GM12878 (cell line): ENCODE data around the gene SLC10A4. TPM values are rescaled to one million over a fixed set of nuclear protein-coding genes. Genes with fewer than 3 reads are reported as not detected.

ENCODE experiments used
- ATAC-seq: fragments of 200-7000 bp; cut with Tn5 transposase; 3 replicates; pipeline ENCODE4 v1.9.1; 2020; ENCODE audit warnings: mild to moderate bottlenecking, moderate library complexity
- BruUV-seq: library from RNA; stranded (reverse); fragments of 400-500 nt; replicated peaks from 2 replicates; lab custom pipeline; 2021; lab: Mats Ljungman, UMichigan
- CTCF ChIA-PET: fragments of 300-600 bp; sonication (Branson Sonifier 250); formaldehyde crosslinking; extraction: SDS; loops from one replicate; lab custom pipeline; 2021; ENCODE audit warnings: inconsistent platforms; lab: Yijun Ruan, JAX
- POLR2A ChIA-PET: fragments of 350-600 bp; formaldehyde crosslinking; extraction: SDS; loops from one replicate; lab custom pipeline; 2021; ENCODE audit warnings: inconsistent platforms; lab: Charles Lee
- RAD21 ChIA-PET: fragments of 300-600 bp; sonication (Branson Sonifier 250); formaldehyde crosslinking; loops from one replicate; lab custom pipeline; 2023; ENCODE audit warnings: antibody characterized with exemption; ENCODE audit not compliant: unreplicated experiment; lab: Charles Lee
- SMC1A ChIA-PET: fragments of 300-600 bp; sonication (Branson Sonifier 250); formaldehyde crosslinking; loops from one replicate; lab custom pipeline; 2023; ENCODE audit not compliant: unreplicated experiment, uncharacterized antibody; lab: Charles Lee
- DNase-seq: peaks from one replicate; pipeline ENCODE4 v3.0.0-alpha.2; 2011; ENCODE audit warnings: low read depth, low spot score
- FAIRE-seq: peaks from 3 replicates; lab custom pipeline; 2011; peaks lifted over from hg19 to GRCh38; lab: Jason Lieb, UNC
- H2AFZ ChIP-seq: 2 replicates; pipeline ENCODE4 v1.6.0; 2011; ENCODE audit warnings: low read depth, low read length, control low read depth; ENCODE audit not compliant: control insufficient read depth
- H3K27ac ChIP-seq: 2 replicates; pipeline ENCODE4 v1.5.1; 2011; ENCODE audit warnings: control low read depth; ENCODE audit not compliant: control insufficient read depth, insufficient read depth
- H3K27me3 ChIP-seq, 2 experiments: replicated peaks in 1 of 2; 2 replicates each; pipeline versions ENCODE4 v1.6.0 to v1.6.1; 2011; ENCODE audit warnings: low read length in 1 of 2; ENCODE audit not compliant: control insufficient read depth in 2 of 2, insufficient read depth in 2 of 2
- H3K36me3 ChIP-seq, 2 experiments: 2 replicates each; pipeline ENCODE4 v1.5.1; 2011; ENCODE audit warnings: low read length in 1 of 2; ENCODE audit not compliant: control insufficient read depth in 2 of 2, insufficient read depth in 2 of 2
- H3K4me1 ChIP-seq: 2 replicates; pipeline ENCODE4 v1.6.1; 2011; ENCODE audit warnings: mild to moderate bottlenecking, low read length, moderate library complexity, mixed read lengths; ENCODE audit not compliant: control insufficient read depth, insufficient read depth
- H3K4me2 ChIP-seq: 2 replicates; pipeline ENCODE4 v1.6.0; 2011; ENCODE audit warnings: control low read depth; ENCODE audit not compliant: control insufficient read depth, insufficient read depth
- H3K4me3 ChIP-seq: fragments of 200-600 bp; sonication (generic); 2 replicates; pipeline ENCODE4 v1.5.1; 2016
- H3K79me2 ChIP-seq: 2 replicates; pipeline ENCODE4 v1.6.0; 2011; ENCODE audit warnings: low read length; ENCODE audit not compliant: control insufficient read depth, insufficient read depth
- H3K9ac ChIP-seq: 2 replicates; pipeline ENCODE4 v1.8.0; 2011; ENCODE audit warnings: low read length, control low read depth, mixed read lengths; ENCODE audit not compliant: control insufficient read depth, insufficient read depth
- H3K9me3 ChIP-seq: replicated peaks from 3 replicates; pipeline ENCODE4 v1.5.1; 2011; ENCODE audit warnings: mild to moderate bottlenecking, low read length; ENCODE audit not compliant: control insufficient read depth, insufficient read depth
- H4K20me1 ChIP-seq: 2 replicates; pipeline ENCODE4 v1.6.0; 2011; ENCODE audit not compliant: control insufficient read depth, insufficient read depth
- BRCA1 ChIP-seq: IDR thresholded peaks from 2 replicates; pipeline ENCODE4 v1.6.1; 2011; ENCODE audit warnings: low read depth, low read length, improper control_type of control experiment
- IRF4 ChIP-seq: IDR thresholded peaks from 2 replicates; pipeline ENCODE4 v1.6.1; 2011; ENCODE audit warnings: low read depth, low read length
- NBN ChIP-seq: fragments of 450-650 bp; IDR thresholded peaks from 2 replicates; pipeline ENCODE4 v1.6.1; 2016
- NR2F1 ChIP-seq: fragments of 450-650 bp; conservative IDR thresholded peaks from 2 replicates; pipeline ENCODE4 v1.6.1; 2017; ENCODE audit warnings: mild to moderate bottlenecking
- POLR2A ChIP-seq: IDR thresholded peaks from 2 replicates; pipeline ENCODE4 v1.6.1; 2011; ENCODE audit warnings: low read depth, mild to moderate bottlenecking, low read length
- POLR2AphosphoS2 ChIP-seq: IDR thresholded peaks from 2 replicates; pipeline ENCODE4 v1.6.1; 2011; ENCODE audit warnings: low read depth, mild to moderate bottlenecking, low read length, improper control_type of control experiment, moderate library complexity
- SIX5 ChIP-seq: IDR thresholded peaks from 2 replicates; pipeline ENCODE4 v1.6.1; 2011; ENCODE audit warnings: mild to moderate bottlenecking, low read depth, low read length, moderate library complexity; ENCODE audit not compliant: severe bottlenecking
- TCF12 ChIP-seq: IDR thresholded peaks from 2 replicates; pipeline ENCODE4 v1.6.1; 2011; ENCODE audit warnings: low read depth, mild to moderate bottlenecking, low read length
- ZBED1 ChIP-seq: IDR thresholded peaks from 2 replicates; pipeline ENCODE4 v1.6.1; 2016; ENCODE audit warnings: borderline replicate concordance
- ZBTB11 ChIP-seq: fragments of 450-650 bp; formaldehyde crosslinking; IDR thresholded peaks from 2 replicates; pipeline ENCODE4 v1.5.0; 2022; ENCODE audit warnings: mild to moderate bottlenecking, missing genetic modification characterization
- WGBS: methylation state at CpG from one replicate; pipeline ENCODE4 v1.1.6; 2016; ENCODE audit warnings: low lambda C conversion rate; ENCODE audit not compliant: insufficient replicate concordance, insufficient coverage; ENCODE audit errors: missing lambda C conversion rate; 5-methylcytosine and 5-hydroxymethylcytosine counted together
- in situ Hi-C: fragments of 300-500 bp; cut with MboI; formaldehyde crosslinking; loops from 9 replicates; pipeline ENCODE4 v1.14.3; 2018; ENCODE audit warnings: mixed read lengths
- intact Hi-C: fragments of 100-400 bp; cut with micrococcal nuclease; formaldehyde crosslinking; loops from one replicate; pipeline ENCODE4 v1.14.2; 2022; ENCODE audit not compliant: unreplicated experiment
- polyA plus RNA-seq, 11 experiments: library from polyadenylated mRNA; depleted of rRNA in 4 of 11; unstranded in 6 of 11; stranded (reverse) in 5 of 11; fragments of >200 nt; fragmentation: Nextera tagmentation in 4 of 11; fragmentation: Illumina TruSeq in 1 of 11; extraction: Ambion mirVana in 4 of 11; extraction: Trizol in 1 of 11; gene quantifications; 1 replicate in 1 of 11; 2 replicates in 10 of 11; pipeline versions ENCODE4 v1.2.1 to v1.2.3, GENCODE V29; 2011 to 2016; ENCODE audit warnings: inconsistent platforms in 2 of 11, missing spikeins in 2 of 11, low read depth in 1 of 11
- total RNA-seq, 4 experiments: library from RNA; depleted of rRNA in 3 of 4; stranded (reverse); fragments of >200 nt in 3 of 4; fragmentation: Illumina TruSeq in 1 of 4; extraction: Trizol in 1 of 4; gene quantifications; 2 replicates each; pipeline versions ENCODE4 v1.2.1 to v1.2.3, GENCODE V29; 2013 to 2021
- TF ChIP-seq, protein P1 (sequence below): IDR thresholded peaks from 2 replicates; pipeline ENCODE4 v1.6.1; 2012; ENCODE audit warnings: low read depth, low read length, improper control_type of control experiment

SLC10A4 gene
- total and polyA plus RNA-seq, 10 of the 15 experiments (the other 5 are each of a cell fraction or from before 2014, with no cell fraction given): 0.12 TPM; not detected in 9

DNA sequence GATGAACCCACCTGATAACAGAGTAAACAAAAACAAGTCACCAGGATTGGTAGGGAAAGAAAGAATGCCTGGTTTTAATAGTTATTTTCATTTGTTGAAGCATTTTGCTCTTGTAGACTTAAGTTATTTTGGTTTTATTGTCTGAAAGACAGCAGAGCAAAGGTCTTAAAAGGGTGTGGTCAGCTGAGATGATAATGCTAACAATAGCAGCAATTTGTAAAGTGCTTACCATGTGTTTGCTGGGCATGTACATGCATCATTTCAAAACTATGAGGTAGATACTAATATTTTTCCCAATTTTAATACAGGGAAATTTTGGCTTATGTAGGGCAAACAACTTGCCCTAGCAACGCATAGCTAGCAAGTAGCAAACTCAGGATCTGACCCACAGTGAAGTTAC, 46.8 kb upstream of the SLC10A4 start:
- POLR2A ChIA-PET: no interaction called here
- in situ Hi-C loops (loop anchor here (10.0 kb wide), 1 partner anchor 62 kb away; no protein-coding TSS in a partner anchor), intact Hi-C loops (no loop called here)
- H3K4me3 ChIP-seq: no peak overlapping the region
- WGBS: 90% methylated on average over 1 of the region's 1 CpG
- BruUV-seq: no TSS peak
- SMC1A ChIA-PET: no interaction called here
- CTCF ChIA-PET: interaction anchor here (0.9 kb wide), 1 partner anchor 110 kb away, joined by 4 read pairs; no protein-coding TSS in a partner anchor
- H4K20me1 ChIP-seq: no peaks in the 10 kb centered on the region
- RAD21 ChIA-PET: no interaction called here
- no peak for DNase-seq
- no peak for FAIRE-seq
- no peaks in the 10 kb centered on the region for H3K36me3 ChIP-seq
- H3K9ac ChIP-seq: no peak overlapping the region
- no peaks in the 10 kb centered on the region for H3K79me2 ChIP-seq
- H2AFZ ChIP-seq: no peak overlapping the region
- H3K27ac ChIP-seq: no peak overlapping the region
- no peaks in the 10 kb centered on the region for H3K27me3 ChIP-seq
- no peaks in the 10 kb centered on the region for H3K4me1 ChIP-seq
- no peak for ATAC-seq
- H3K4me2 ChIP-seq: no peak overlapping the region
- H3K9me3 ChIP-seq: peaks cover under 1% of the 10 kb centered on the region; the same call in 1 of the 3 replicates
- TF ChIP-seq BRCA1: no peak
- TF ChIP-seq NBN: no peak
- TF ChIP-seq POLR2AphosphoS2: no peak
- no peak for TF ChIP-seq SIX5
- TF ChIP-seq, protein P1, sequence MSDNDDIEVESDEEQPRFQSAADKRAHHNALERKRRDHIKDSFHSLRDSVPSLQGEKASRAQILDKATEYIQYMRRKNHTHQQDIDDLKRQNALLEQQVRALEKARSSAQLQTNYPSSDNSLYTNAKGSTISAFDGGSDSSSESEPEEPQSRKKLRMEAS: no peak
- TF ChIP-seq IRF4: no peak
- TF ChIP-seq POLR2A: no peak
- no peak for TF ChIP-seq NR2F1
- TF ChIP-seq ZBED1: no peak
- TF ChIP-seq ZBTB11: no peak
- no peak for TF ChIP-seq TCF12
